Naive thymus-derived CD4-positive, alpha-beta T cell (primary cell): ENCODE results near the gene BCKDK. TPM values are rescaled to one million over a fixed set of nuclear protein-coding genes. Genes with fewer than 3 reads are reported as not detected.

Experiments used
- ATAC-seq: fragments of 150-1000 bp; cut with Tn5 transposase; 2 replicates; pipeline ENCODE4 v1.10.0; 2021; ENCODE audit warnings: mild to moderate bottlenecking, moderate library complexity
- CTCF ChIA-PET: fragments of 350-600 bp; sonication (Branson Sonifier 250); formaldehyde crosslinking; loops from one replicate; lab custom pipeline; 2021; ENCODE audit warnings: antibody characterized with exemption; lab: Charles Lee
- POLR2A ChIA-PET: fragments of 350-600 bp; sonication (Branson Sonifier 250); formaldehyde crosslinking; loops from one replicate; lab custom pipeline; 2021; ENCODE audit warnings: antibody characterized with exemption, inconsistent platforms; lab: Charles Lee
- DNase-seq, 9 donors: peaks; one replicate each; pipeline versions ENCODE4 v3.0.0 to v3.0.0-alpha.2; 2020 to 2022; ENCODE audit warnings: mixed read lengths in 1 of 9
- H3K27ac ChIP-seq: one replicate; pipeline ENCODE4 v1.7.0; 2013; ENCODE audit warnings: mild to moderate bottlenecking, low read depth, low read length, moderate library complexity
- H3K27me3 ChIP-seq, 2 donors: one replicate each; pipeline ENCODE4 v1.7.0; 2013; ENCODE audit warnings: low read length in 2 of 2, mild to moderate bottlenecking in 2 of 2, moderate library complexity in 2 of 2; ENCODE audit not compliant: control insufficient read depth in 2 of 2, insufficient read depth in 2 of 2
- H3K36me3 ChIP-seq, 3 experiments: 1 replicate in 2 of 3; 2 replicates in 1 of 3; pipeline ENCODE4 v1.7.0; 2013; ENCODE audit warnings: low read length in 3 of 3, mild to moderate bottlenecking in 3 of 3, moderate library complexity in 1 of 3; ENCODE audit not compliant: insufficient read depth in 3 of 3, control insufficient read depth in 2 of 3
- H3K4me1 ChIP-seq, 2 donors: one replicate each; pipeline ENCODE4 v1.7.0; 2013; ENCODE audit warnings: low read length in 2 of 2, mild to moderate bottlenecking in 2 of 2, moderate library complexity in 1 of 2; ENCODE audit not compliant: control insufficient read depth in 2 of 2, insufficient read depth in 2 of 2
- H3K4me3 ChIP-seq: 2 replicates; pipeline ENCODE4 v1.7.0; 2013; ENCODE audit warnings: mild to moderate bottlenecking, low read length
- H3K9me3 ChIP-seq, 3 experiments: 1 replicate in 2 of 3; 2 replicates in 1 of 3; pipeline ENCODE4 v1.7.0; 2013; ENCODE audit warnings: low read length in 3 of 3; ENCODE audit not compliant: control insufficient read depth in 2 of 3
- H3K27ac Mint-ChIP-seq, 9 donors: one replicate each; pipeline ENCODE4 v1.8.0; 2020 to 2022; ENCODE audit warnings: mixed read lengths in 9 of 9, mild to moderate bottlenecking in 8 of 9, moderate library complexity in 5 of 9, inconsistent platforms in 2 of 9
- H3K27me3 Mint-ChIP-seq, 5 donors: one replicate each; pipeline ENCODE4 v1.8.0; 2021 to 2022; ENCODE audit warnings: mixed read lengths in 5 of 5, mild to moderate bottlenecking in 1 of 5
- H3K36me3 Mint-ChIP-seq, 5 donors: one replicate each; pipeline ENCODE4 v1.8.0; 2020 to 2022; ENCODE audit warnings: mixed read lengths in 5 of 5, mild to moderate bottlenecking in 3 of 5, inconsistent platforms in 1 of 5
- H3K4me1 Mint-ChIP-seq, 7 donors: one replicate each; pipeline ENCODE4 v1.8.0; 2020 to 2022; ENCODE audit warnings: mixed read lengths in 7 of 7, mild to moderate bottlenecking in 3 of 7, inconsistent platforms in 1 of 7
- H3K4me3 Mint-ChIP-seq, 10 donors: one replicate each; pipeline ENCODE4 v1.8.0; 2020 to 2022; ENCODE audit warnings: mild to moderate bottlenecking in 10 of 10, mixed read lengths in 10 of 10, moderate library complexity in 6 of 10, inconsistent platforms in 2 of 10
- H3K9me3 Mint-ChIP-seq, 11 donors: one replicate each; pipeline ENCODE4 v1.8.0; 2020 to 2022; ENCODE audit warnings: mixed read lengths in 11 of 11, mild to moderate bottlenecking in 4 of 11, inconsistent platforms in 1 of 11, moderate library complexity in 1 of 11
- intact Hi-C, 2 donors: fragments of 100-400 bp; cut with micrococcal nuclease; formaldehyde crosslinking; loops; one replicate each; pipeline ENCODE4 v1.15.1; 2023
- polyA plus RNA-seq, 2 donors: library from polyadenylated mRNA; unstranded; fragments of 300-500 nt; fragmentation: Illumina TruSeq; gene quantifications; one replicate each; pipeline ENCODE4 v1.2.3, GENCODE V29; 2021
- total RNA-seq, 6 experiments: library from RNA in 5 of 6; stranded (reverse) in 5 of 6; gene quantifications; 1 replicate in 5 of 6; 2 replicates in 1 of 6; pipeline ENCODE4 v1.2.3 and lab custom pipeline; 2021 to 2026

BCKDK gene
- total and polyA plus RNA-seq, 7 experiments from 2014 or later: 10.3 to 36.0 (median 21.0) TPM

DNA sequence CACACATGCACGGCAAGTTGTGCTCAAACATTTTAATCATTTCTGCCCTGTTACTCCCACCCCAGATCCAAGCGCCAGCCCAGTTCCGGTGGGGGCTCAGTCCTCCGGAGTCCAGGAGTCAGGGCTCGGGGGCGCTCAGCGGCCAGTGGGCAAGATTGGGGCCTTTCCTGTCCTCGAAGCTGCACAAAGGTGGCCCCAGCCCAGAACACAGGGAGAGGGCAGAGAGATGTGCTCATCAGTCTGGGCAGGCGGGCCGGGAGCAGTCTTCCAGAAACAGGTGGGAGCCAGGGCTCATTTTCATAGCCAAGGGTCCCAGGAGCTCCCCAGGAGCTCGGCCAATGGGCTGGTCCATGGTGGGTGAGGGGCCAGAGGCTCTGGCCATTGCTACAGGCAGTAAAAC is 23.2 kb downstream of the BCKDK start:
- intact Hi-C loops: no loop called here
- H3K4me3 ChIP-seq: no peak overlapping the region
- peaks cover 5 to 70% (median 8%) of the 10 kb centered on the region in 3 experiments for H3K36me3 ChIP-seq
- ChIA-PET POLR2A (interaction anchor here (0.7 to 1.9 kb wide), 2 partner anchors 10 to 71 kb away, joined by 3 to 8 read pairs; partner anchors contain the start of gene PYCARD), CTCF (interaction anchor here (1.1 kb wide), 1 partner anchor 20 kb away, joined by 3 read pairs; no protein-coding TSS in a partner anchor)
- H3K36me3 Mint-ChIP-seq: peaks cover 0 to 11% (median 4%) of the 10 kb centered on the region in 5 donors
- H3K4me1 Mint-ChIP-seq: peaks cover 3 to 15% (median 9%) of the 10 kb centered on the region in 7 donors
- no peaks in the 10 kb centered on the region for H3K27me3 ChIP-seq
- ATAC-seq: no peak
- H3K27ac ChIP-seq: no peak overlapping the region
- H3K9me3 Mint-ChIP-seq: no peaks in the 10 kb centered on the region
- no peaks in the 10 kb centered on the region for H3K27me3 Mint-ChIP-seq
- H3K4me1 ChIP-seq: no peaks in the 10 kb centered on the region
- H3K9me3 ChIP-seq: no peaks in the 10 kb centered on the region
- no peak overlapping the region for H3K4me3 Mint-ChIP-seq
- H3K27ac Mint-ChIP-seq: no peak overlapping the region
- no peak for DNase-seq

GRCh38 chr16:31131841-31132271 is 23.7 kb downstream of the BCKDK start:
- Mint-ChIP-seq H3K27me3 (no peaks in the 10 kb centered on the region), H3K4me1 (peaks cover 3 to 14% (median 9%) of the 10 kb centered on the region in 7 donors), H3K27ac (no peak overlapping the region), H3K4me3 (no peak overlapping the region), H3K9me3 (no peaks in the 10 kb centered on the region), H3K36me3 (peaks cover 0 to 10% (median 4%) of the 10 kb centered on the region in 5 donors)
- no peaks in the 10 kb centered on the region for H3K4me1 ChIP-seq
- intact Hi-C loops: no loop called here
- ChIA-PET POLR2A (interaction anchor here (0.7 to 1.9 kb wide), 2 partner anchors 10 to 71 kb away, joined by 3 to 8 read pairs; partner anchors contain the start of gene PYCARD), CTCF (interaction anchor here (1.1 kb wide), 1 partner anchor 20 kb away, joined by 3 read pairs; no protein-coding TSS in a partner anchor)
- peaks cover 5 to 69% (median 8%) of the 10 kb centered on the region in 3 experiments for H3K36me3 ChIP-seq
- ATAC-seq (no peak), DNase-seq (no peak)
- H3K27me3 ChIP-seq: no peaks in the 10 kb centered on the region
- H3K9me3 ChIP-seq: no peaks in the 10 kb centered on the region
- H3K4me3 ChIP-seq: no peak overlapping the region
- no peak overlapping the region for H3K27ac ChIP-seq

- Mint-ChIP-seq H3K9me3 (no peaks in the 10 kb centered on the region), H3K27me3 (no peaks in the 10 kb centered on the region), H3K27ac (no peak overlapping the region), H3K4me3 (no peak overlapping the region), H3K36me3 (peaks cover 0 to 10% (median 4%) of the 10 kb centered on the region in 5 donors), H3K4me1 (peaks cover 3 to 14% (median 9%) of the 10 kb centered on the region in 7 donors)
- Histone ChIP-seq H3K4me3 (no peak overlapping the region), H3K27ac (no peak overlapping the region), H3K27me3 (no peaks in the 10 kb centered on the region), H3K36me3 (peaks cover 5 to 63% (median 6%) of the 10 kb centered on the region in 3 experiments), H3K4me1 (no peaks in the 10 kb centered on the region), H3K9me3 (no peaks in the 10 kb centered on the region)
- intact Hi-C loops: no loop called here
- no peak for ATAC-seq
- ChIA-PET CTCF (interaction anchor here (1.1 kb wide), 1 partner anchor 21 kb away, joined by 3 read pairs; no protein-coding TSS in a partner anchor), POLR2A (no interaction called here)
- DNase-seq: no peak
These were observed 24.3 kb downstream of the BCKDK start for GRCh38 chr16:31132303-31132979.

DNA sequence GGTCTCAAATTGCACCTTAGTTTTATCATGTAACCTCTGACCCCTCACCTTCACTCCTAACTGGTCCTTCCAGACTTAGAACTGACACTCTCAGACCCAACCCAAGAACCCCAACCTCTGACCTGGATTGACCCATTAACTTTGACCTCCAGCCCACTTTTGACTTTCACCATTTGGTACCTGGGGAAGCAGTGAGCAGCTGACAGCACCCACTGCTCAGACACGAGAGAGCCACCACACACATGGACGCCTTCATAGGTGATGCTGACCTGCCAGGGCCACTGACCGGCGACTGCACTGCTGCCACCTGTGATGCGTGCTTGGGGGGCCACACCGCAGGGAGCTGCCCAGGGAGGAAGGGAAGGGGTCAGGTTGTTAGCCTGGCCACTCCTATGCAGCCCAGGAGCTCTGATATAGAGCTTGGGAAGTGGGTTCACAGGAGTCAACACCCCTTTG is 24.9 kb downstream of the BCKDK start:
- H3K27ac Mint-ChIP-seq: peak overlapping the region in 4 of 9 donors; percentile 9 to 73 (median 34)
- no peak overlapping the region for H3K27ac ChIP-seq
- no peaks in the 10 kb centered on the region for H3K4me1 ChIP-seq
- ChIA-PET CTCF (interaction anchor here (0.6 kb wide), 1 partner anchor 246 kb away, joined by 3 read pairs; no protein-coding TSS in a partner anchor), POLR2A (no interaction called here)
- peaks cover 0 to 6% (median 1%) of the 10 kb centered on the region in 5 donors for H3K36me3 Mint-ChIP-seq
- no peaks in the 10 kb centered on the region for H3K27me3 ChIP-seq
- H3K4me3 Mint-ChIP-seq: no peak overlapping the region
- no peaks in the 10 kb centered on the region for H3K9me3 ChIP-seq
- H3K36me3 ChIP-seq: peaks cover 0 to 57% (median 5%) of the 10 kb centered on the region in 3 experiments
- no peak for DNase-seq
- intact Hi-C loops: no loop called here
- ATAC-seq: no peak
- H3K4me1 Mint-ChIP-seq: peaks cover 0 to 10% (median 7%) of the 10 kb centered on the region in 7 donors
- no peaks in the 10 kb centered on the region for H3K27me3 Mint-ChIP-seq
- no peak overlapping the region for H3K4me3 ChIP-seq
- H3K9me3 Mint-ChIP-seq: no peaks in the 10 kb centered on the region

GRCh38 chr16:31134091-31134571 is 25.9 kb downstream of the BCKDK start:
- Mint-ChIP-seq H3K36me3 (peaks cover 0 to 6% (median 1%) of the 10 kb centered on the region in 5 donors), H3K4me1 (peaks cover 0 to 7% (median under 1%) of the 10 kb centered on the region in 7 donors), H3K27ac (peak overlapping the region in 4 of 9 donors; percentile 38 to 73 (median 50)), H3K9me3 (no peaks in the 10 kb centered on the region), H3K27me3 (no peaks in the 10 kb centered on the region), H3K4me3 (no peak overlapping the region)
- no peak overlapping the region for H3K4me3 ChIP-seq
- ATAC-seq: peak; percentile 63
- no peaks in the 10 kb centered on the region for H3K9me3 ChIP-seq
- intact Hi-C loops: no loop called here
- no peaks in the 10 kb centered on the region for H3K4me1 ChIP-seq
- no peaks in the 10 kb centered on the region for H3K27me3 ChIP-seq
- H3K27ac ChIP-seq: no peak overlapping the region
- ChIA-PET POLR2A (no interaction called here), CTCF (no interaction called here)
- H3K36me3 ChIP-seq: peaks cover 0 to 46% (median 0%) of the 10 kb centered on the region in 3 experiments
- DNase-seq: no peak

- POLR2A ChIA-PET: no interaction called here
These were observed 26.7 kb downstream of the BCKDK start for GRCh38 chr16:31134625-31135534.

More at GRCh38 chr16:31134625-31135534, 26.7 kb downstream of the BCKDK start:
- H3K4me3 Mint-ChIP-seq: no peak overlapping the region
- DNase-seq (no peak), ATAC-seq (no peak)
- peaks cover 0 to 6% (median 1%) of the 10 kb centered on the region in 5 donors for H3K36me3 Mint-ChIP-seq
- no peaks in the 10 kb centered on the region for H3K9me3 ChIP-seq
- no peak overlapping the region for H3K27ac Mint-ChIP-seq
- CTCF ChIA-PET: no interaction called here
- intact Hi-C loops: no loop called here
- H3K9me3 Mint-ChIP-seq: no peaks in the 10 kb centered on the region
- H3K4me1 Mint-ChIP-seq: peaks cover 0 to 7% (median 0%) of the 10 kb centered on the region in 7 donors
- H3K4me1 ChIP-seq: no peaks in the 10 kb centered on the region
- H3K36me3 ChIP-seq: peaks cover 0 to 39% (median 0%) of the 10 kb centered on the region in 3 experiments
- H3K27me3 ChIP-seq: no peaks in the 10 kb centered on the region
- H3K4me3 ChIP-seq: no peak overlapping the region
- H3K27me3 Mint-ChIP-seq: no peaks in the 10 kb centered on the region
- no peak overlapping the region for H3K27ac ChIP-seq
